ENCODE data around the gene EYS.

DNA sequence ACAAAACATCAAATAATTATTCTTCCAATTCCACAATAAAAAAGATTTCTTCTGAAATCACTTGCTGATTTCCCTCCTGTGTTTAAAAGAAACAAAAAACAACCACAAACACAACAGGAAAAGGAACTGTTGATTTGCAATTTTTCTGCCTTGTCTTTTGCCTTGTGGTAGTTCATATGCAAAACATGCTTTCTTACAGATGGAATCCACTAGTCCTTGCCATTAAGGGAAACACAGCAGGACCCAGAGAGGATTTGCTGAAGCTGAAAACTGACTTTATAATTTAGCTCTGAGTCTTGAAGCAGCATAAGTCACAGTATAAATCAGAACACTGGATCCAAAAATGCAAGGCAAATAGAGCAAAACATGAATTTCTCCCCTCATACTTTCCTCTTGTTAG lies 1742.7 kb downstream of the EYS start:
- TF ChIP-seq, protein P1, sequence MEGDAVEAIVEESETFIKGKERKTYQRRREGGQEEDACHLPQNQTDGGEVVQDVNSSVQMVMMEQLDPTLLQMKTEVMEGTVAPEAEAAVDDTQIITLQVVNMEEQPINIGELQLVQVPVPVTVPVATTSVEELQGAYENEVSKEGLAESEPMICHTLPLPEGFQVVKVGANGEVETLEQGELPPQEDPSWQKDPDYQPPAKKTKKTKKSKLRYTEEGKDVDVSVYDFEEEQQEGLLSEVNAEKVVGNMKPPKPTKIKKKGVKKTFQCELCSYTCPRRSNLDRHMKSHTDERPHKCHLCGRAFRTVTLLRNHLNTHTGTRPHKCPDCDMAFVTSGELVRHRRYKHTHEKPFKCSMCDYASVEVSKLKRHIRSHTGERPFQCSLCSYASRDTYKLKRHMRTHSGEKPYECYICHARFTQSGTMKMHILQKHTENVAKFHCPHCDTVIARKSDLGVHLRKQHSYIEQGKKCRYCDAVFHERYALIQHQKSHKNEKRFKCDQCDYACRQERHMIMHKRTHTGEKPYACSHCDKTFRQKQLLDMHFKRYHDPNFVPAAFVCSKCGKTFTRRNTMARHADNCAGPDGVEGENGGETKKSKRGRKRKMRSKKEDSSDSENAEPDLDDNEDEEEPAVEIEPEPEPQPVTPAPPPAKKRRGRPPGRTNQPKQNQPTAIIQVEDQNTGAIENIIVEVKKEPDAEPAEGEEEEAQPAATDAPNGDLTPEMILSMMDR (IDR thresholded peaks at IDR 0.05; ENCODE audit: low read length) = no peak
- TF ChIP-seq EZH2phosphoT487 (IDR thresholded peaks at IDR 0.05; ENCODE audit: low read length) (no peak), EZH2 (optimal IDR thresholded peaks at IDR 0.05; ENCODE audit: low read depth, low read length) (no peak)

Measured in MM.1S (cell line).